Activated T-helper 17 cell treated with anti-CD3 and anti-CD28 coated beads, Interleukin-2, amount 50 U/mL, for 72 hours (primary cell): ENCODE results near the gene DISP2. TPM values are rescaled to one million over a fixed set of nuclear protein-coding genes. Genes with fewer than 3 reads are reported as not detected.

Experiments
- ATAC-seq: fragments of 150-1000 bp; cut with Tn5 transposase; replicated peaks from 2 replicates; pipeline ENCODE4 v1.10.0; 2021; ENCODE audit warnings: mild to moderate bottlenecking, moderate library complexity
- H3K27ac Mint-ChIP-seq: one replicate; pipeline ENCODE4 v1.8.0; 2022; ENCODE audit warnings: mixed read lengths
- H3K27me3 Mint-ChIP-seq: one replicate; pipeline ENCODE4 v1.8.0; 2022; ENCODE audit warnings: mixed read lengths
- H3K36me3 Mint-ChIP-seq: one replicate; pipeline ENCODE4 v1.8.0; 2022; ENCODE audit warnings: low read depth, mild to moderate bottlenecking, mixed read lengths
- H3K4me1 Mint-ChIP-seq: one replicate; pipeline ENCODE4 v1.8.0; 2022; ENCODE audit warnings: mixed read lengths
- H3K4me3 Mint-ChIP-seq: one replicate; pipeline ENCODE4 v1.8.0; 2022; ENCODE audit warnings: mild to moderate bottlenecking, mixed read lengths
- H3K9me3 Mint-ChIP-seq: one replicate; pipeline ENCODE4 v1.8.0; 2022; ENCODE audit warnings: mixed read lengths
- total RNA-seq, 2 donors: library from RNA; stranded (reverse); gene quantifications; one replicate each; pipeline ENCODE4 v1.2.3, GENCODE V29; 2022

Gene DISP2
- total RNA-seq, 2 donors from 2014 or later = 0.11 to 1.6 TPM

DNA sequence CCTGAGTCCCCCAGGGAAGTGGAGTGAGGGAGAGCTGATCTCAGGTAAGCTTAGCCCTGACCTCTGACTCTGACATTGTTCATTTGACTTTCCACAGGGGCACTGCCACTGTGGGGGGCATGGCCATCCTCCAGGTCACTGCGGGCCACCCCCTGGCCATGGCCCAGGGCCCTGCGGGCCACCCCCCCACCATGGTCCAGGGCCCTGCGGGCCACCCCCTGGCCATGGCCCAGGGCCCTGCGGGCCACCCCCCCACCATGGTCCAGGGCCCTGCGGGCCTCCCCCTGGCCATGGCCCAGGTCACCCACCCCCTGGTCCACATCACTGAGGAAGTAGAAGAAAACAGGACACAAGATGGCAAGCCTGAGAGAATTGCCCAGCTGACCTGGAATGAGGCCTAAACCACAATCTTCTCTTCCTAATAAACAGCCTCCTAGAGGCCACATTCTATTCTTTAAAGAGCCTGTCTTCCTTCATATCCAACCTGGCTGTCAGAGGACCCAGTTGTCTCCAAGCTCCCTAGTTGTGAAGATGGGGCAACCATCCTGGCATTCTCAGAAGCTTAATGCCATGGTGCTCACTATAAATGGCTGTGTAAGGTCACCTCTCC lies 1.9 kb upstream of the DISP2 start:
- no peak overlapping the region for H3K27ac Mint-ChIP-seq
- peaks cover 9% of the 10 kb centered on the region for H3K4me1 Mint-ChIP-seq
- peak overlapping the region; percentile 76 for H3K4me3 Mint-ChIP-seq
- H3K27me3 Mint-ChIP-seq = peaks cover 8% of the 10 kb centered on the region
- no peak for ATAC-seq
- H3K36me3 Mint-ChIP-seq = no peaks in the 10 kb centered on the region
- H3K9me3 Mint-ChIP-seq = no peaks in the 10 kb centered on the region

DNA sequence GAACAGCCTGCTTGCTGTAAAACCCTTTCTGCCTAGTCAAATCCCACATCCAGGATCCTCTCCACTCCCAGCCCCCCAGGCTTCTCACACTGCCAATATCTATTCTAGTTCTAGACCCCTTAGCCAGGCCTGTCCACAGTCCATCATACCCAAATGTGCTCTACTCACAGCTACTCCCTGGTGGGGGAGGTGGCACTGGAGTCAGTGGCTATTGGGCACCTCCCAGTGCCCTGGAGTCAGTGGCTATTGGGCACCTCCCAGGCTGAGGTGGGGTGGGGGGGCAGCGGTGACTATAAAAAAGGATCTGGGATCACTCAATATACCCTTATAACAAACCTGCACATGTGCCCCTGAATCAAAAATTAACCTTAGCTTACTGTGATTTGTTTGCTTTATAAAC lies 773 bp upstream of the DISP2 start:
- H3K4me3 Mint-ChIP-seq = peak overlapping the region; percentile 76
- H3K4me1 Mint-ChIP-seq = peaks cover 9% of the 10 kb centered on the region
- H3K27me3 Mint-ChIP-seq = peaks cover 8% of the 10 kb centered on the region
- no peak for ATAC-seq
- no peaks in the 10 kb centered on the region for H3K36me3 Mint-ChIP-seq
- H3K27ac Mint-ChIP-seq = no peak overlapping the region
- no peaks in the 10 kb centered on the region for H3K9me3 Mint-ChIP-seq

GRCh38 chr15:40358471-40359353 lies 693 bp downstream of the DISP2 start:
- H3K4me1 Mint-ChIP-seq = peaks cover 9% of the 10 kb centered on the region
- H3K9me3 Mint-ChIP-seq = no peaks in the 10 kb centered on the region
- ATAC-seq = peak; percentile 34
- H3K27me3 Mint-ChIP-seq = peaks cover 8% of the 10 kb centered on the region
- no peak overlapping the region for H3K27ac Mint-ChIP-seq
- H3K4me3 Mint-ChIP-seq = peak overlapping the region; percentile 76
- H3K36me3 Mint-ChIP-seq = no peaks in the 10 kb centered on the region

- H3K27ac Mint-ChIP-seq = no peak overlapping the region
- H3K36me3 Mint-ChIP-seq = no peaks in the 10 kb centered on the region
- no peak overlapping the region for H3K4me3 Mint-ChIP-seq
- no peaks in the 10 kb centered on the region for H3K9me3 Mint-ChIP-seq
- H3K27me3 Mint-ChIP-seq = peaks cover 8% of the 10 kb centered on the region
- no peak for ATAC-seq
- peaks cover 9% of the 10 kb centered on the region for H3K4me1 Mint-ChIP-seq
Measured at GRCh38 chr15:40360015-40360414, 2.0 kb downstream of the DISP2 start.

DNA sequence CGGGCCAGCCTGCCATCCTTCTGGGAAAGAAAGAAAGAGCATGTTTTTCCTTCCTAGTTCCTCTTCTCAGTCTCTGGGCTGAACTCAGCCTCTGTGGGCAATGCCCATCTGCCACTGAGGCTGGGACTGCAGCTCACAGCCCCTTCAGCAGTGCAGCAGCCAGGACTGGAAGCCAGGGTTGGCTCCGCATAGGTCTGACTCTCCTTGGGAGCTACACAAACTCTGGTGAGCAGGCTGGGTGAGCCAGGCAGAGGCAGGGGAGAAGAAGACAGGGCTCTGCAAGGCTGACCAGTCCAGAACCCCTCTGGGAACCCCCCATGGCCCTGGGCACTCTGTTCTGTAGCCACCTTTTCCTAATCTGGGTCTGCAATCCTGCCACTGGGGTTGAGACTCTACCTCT lies 3.6 kb downstream of the DISP2 start:
- no peak for ATAC-seq
- no peak overlapping the region for H3K27ac Mint-ChIP-seq
- H3K4me1 Mint-ChIP-seq = peaks cover 6% of the 10 kb centered on the region
- H3K9me3 Mint-ChIP-seq = no peaks in the 10 kb centered on the region
- no peak overlapping the region for H3K4me3 Mint-ChIP-seq
- H3K36me3 Mint-ChIP-seq = no peaks in the 10 kb centered on the region
- H3K27me3 Mint-ChIP-seq = peaks cover 6% of the 10 kb centered on the region

- Mint-ChIP-seq H3K4me1 (peaks cover 10% of the 10 kb centered on the region), H3K4me3 (no peak overlapping the region), H3K9me3 (no peaks in the 10 kb centered on the region), H3K27me3 (no peaks in the 10 kb centered on the region), H3K36me3 (no peaks in the 10 kb centered on the region), H3K27ac (no peak overlapping the region)
- ATAC-seq = no peak
Measured at GRCh38 chr15:40363611-40364010, 5.6 kb downstream of the DISP2 start.

DNA sequence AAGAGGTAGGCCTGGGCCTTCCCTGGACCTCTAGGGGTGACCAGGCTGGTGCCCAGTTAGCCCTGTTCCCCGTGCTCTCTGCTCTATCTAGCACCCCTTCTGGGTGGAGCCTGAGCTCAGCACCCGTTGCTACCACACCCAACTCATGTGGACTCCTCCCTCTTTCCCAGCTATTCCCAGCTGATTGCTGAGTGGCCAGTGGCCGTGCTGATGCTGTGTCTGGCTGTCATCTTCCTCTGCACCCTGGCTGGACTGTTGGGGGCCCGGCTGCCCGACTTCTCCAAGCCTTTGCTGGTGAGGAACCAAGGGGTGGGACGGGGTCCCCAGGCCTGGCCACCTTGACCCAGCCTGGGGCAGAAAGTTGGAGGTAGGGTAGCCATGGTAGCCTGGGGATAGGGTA lies 6.2 kb downstream of the DISP2 start:
- Mint-ChIP-seq H3K27ac (no peak overlapping the region), H3K27me3 (no peaks in the 10 kb centered on the region), H3K4me3 (no peak overlapping the region), H3K9me3 (no peaks in the 10 kb centered on the region), H3K4me1 (peaks cover 10% of the 10 kb centered on the region), H3K36me3 (no peaks in the 10 kb centered on the region)
- no peak for ATAC-seq

DNA sequence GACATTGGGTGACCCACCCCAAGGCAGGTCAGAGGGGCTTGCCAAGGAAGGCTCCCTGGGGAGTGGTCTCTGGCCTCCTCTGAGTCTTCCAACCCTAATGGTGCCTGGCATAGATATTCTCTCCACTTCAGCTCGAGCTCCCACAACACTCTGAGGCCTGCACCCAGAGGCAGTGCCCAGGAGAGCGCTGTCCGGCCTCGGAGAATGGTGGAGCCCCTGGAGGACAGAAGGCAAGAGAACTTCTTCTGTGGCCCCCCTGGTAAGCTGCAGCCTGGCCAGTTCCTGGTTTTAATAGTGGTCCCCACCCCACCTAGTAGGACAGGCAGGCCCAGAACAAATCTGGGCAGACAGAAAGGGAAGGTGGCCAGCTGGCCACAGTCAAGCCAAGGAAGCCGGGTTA lies 7.0 kb downstream of the DISP2 start:
- no peak overlapping the region for H3K27ac Mint-ChIP-seq
- H3K36me3 Mint-ChIP-seq = no peaks in the 10 kb centered on the region
- no peaks in the 10 kb centered on the region for H3K9me3 Mint-ChIP-seq
- no peak for ATAC-seq
- peaks cover 10% of the 10 kb centered on the region for H3K4me1 Mint-ChIP-seq
- no peaks in the 10 kb centered on the region for H3K27me3 Mint-ChIP-seq
- no peak overlapping the region for H3K4me3 Mint-ChIP-seq

- H3K27me3 Mint-ChIP-seq = no peaks in the 10 kb centered on the region
- H3K9me3 Mint-ChIP-seq = no peaks in the 10 kb centered on the region
- peaks cover 10% of the 10 kb centered on the region for H3K4me1 Mint-ChIP-seq
- H3K4me3 Mint-ChIP-seq = peak overlapping the region; percentile 94
- no peak overlapping the region for H3K27ac Mint-ChIP-seq
- ATAC-seq = no peak
- no peaks in the 10 kb centered on the region for H3K36me3 Mint-ChIP-seq
Measured at GRCh38 chr15:40365624-40366456, 7.8 kb downstream of the DISP2 start.

GRCh38 chr15:40366457-40367370 lies 8.7 kb downstream of the DISP2 start:
- peaks cover 10% of the 10 kb centered on the region for H3K4me1 Mint-ChIP-seq
- H3K36me3 Mint-ChIP-seq = no peaks in the 10 kb centered on the region
- ATAC-seq = no peak
- H3K4me3 Mint-ChIP-seq = peak overlapping the region; percentile 94
- H3K27me3 Mint-ChIP-seq = no peaks in the 10 kb centered on the region
- H3K9me3 Mint-ChIP-seq = no peaks in the 10 kb centered on the region
- H3K27ac Mint-ChIP-seq = peak overlapping the region; percentile 93

- no peaks in the 10 kb centered on the region for H3K27me3 Mint-ChIP-seq
- no peak for ATAC-seq
- H3K36me3 Mint-ChIP-seq = no peaks in the 10 kb centered on the region
- H3K9me3 Mint-ChIP-seq = no peaks in the 10 kb centered on the region
- H3K4me3 Mint-ChIP-seq = peak overlapping the region; percentile 94
- H3K27ac Mint-ChIP-seq = peak overlapping the region; percentile 93
- peaks cover 10% of the 10 kb centered on the region for H3K4me1 Mint-ChIP-seq
Measured at GRCh38 chr15:40367371-40367685, 9.3 kb downstream of the DISP2 start.

DNA sequence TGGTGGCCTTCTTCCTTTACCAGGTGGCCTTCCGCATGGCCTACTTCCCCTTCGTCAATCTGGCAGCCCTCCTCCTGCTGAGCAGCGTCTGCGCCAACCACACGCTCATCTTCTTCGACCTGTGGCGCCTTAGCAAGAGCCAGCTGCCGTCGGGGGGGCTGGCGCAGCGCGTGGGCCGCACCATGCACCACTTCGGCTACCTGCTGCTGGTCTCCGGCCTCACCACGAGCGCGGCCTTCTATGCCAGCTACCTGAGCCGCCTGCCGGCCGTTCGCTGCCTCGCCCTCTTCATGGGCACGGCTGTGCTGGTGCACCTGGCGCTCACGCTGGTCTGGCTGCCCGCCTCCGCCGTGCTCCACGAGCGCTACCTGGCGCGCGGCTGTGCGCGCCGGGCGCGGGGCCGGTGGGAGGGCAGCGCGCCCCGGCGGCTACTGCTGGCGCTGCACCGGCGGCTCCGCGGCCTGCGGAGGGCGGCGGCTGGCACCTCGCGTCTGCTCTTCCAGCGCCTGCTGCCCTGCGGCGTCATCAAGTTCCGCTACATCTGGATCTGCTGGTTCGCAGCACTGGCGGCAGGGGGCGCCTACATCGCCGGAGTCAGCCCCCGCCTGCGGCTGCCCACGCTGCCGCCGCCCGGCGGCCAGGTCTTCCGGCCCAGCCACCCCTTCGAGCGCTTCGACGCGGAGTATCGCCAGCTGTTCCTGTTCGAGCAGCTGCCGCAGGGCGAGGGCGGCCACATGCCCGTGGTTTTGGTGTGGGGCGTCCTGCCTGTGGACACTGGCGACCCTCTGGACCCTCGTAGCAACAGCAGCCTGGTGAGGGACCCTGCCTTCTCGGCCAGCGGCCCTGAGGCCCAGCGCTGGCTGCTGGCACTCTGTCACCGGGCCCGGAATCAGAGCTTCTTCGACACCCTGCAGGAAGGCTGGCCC lies 9.9 kb downstream of the DISP2 start:
- Mint-ChIP-seq H3K4me1 (peaks cover 10% of the 10 kb centered on the region), H3K9me3 (no peaks in the 10 kb centered on the region), H3K36me3 (no peaks in the 10 kb centered on the region), H3K4me3 (peak overlapping the region; percentile 94), H3K27me3 (no peaks in the 10 kb centered on the region), H3K27ac (peak overlapping the region; percentile 93)
- ATAC-seq = peak; percentile 94
